IMR-90 (cell line): ENCODE results near the gene ATP5ME. TPM values are rescaled to one million over a fixed set of nuclear protein-coding genes. Genes with fewer than 3 reads are reported as not detected.

ENCODE experiments used
- ATAC-seq: fragments of 200-7000 bp; cut with Tn5 transposase; 2 replicates; pipeline ENCODE4 v1.9.1; 2020; ENCODE audit warnings: low read depth, mild to moderate bottlenecking, moderate library complexity
- BruUV-seq: library from RNA; stranded (reverse); fragments of 400-500 nt; replicated peaks from 2 replicates; lab custom pipeline; 2021; lab: Mats Ljungman, UMichigan
- CTCF ChIA-PET: fragments of 300-600 bp; formaldehyde crosslinking; extraction: SDS; loops from one replicate; lab custom pipeline; 2021; ENCODE audit warnings: antibody characterized with exemption; lab: Yijun Ruan, JAX
- POLR2A ChIA-PET: fragments of 300-600 bp; sonication (Branson Sonifier 250); formaldehyde crosslinking; loops from one replicate; lab custom pipeline; 2022; ENCODE audit warnings: antibody characterized with exemption; ENCODE audit not compliant: unreplicated experiment; lab: Charles Lee
- DNase-seq: peaks from one replicate; pipeline ENCODE4 v3.0.0; 2013
- H2AFZ ChIP-seq: replicated peaks from 2 replicates; pipeline ENCODE3; 2013; ENCODE audit warnings: low read length, mild to moderate bottlenecking; ENCODE audit not compliant: poor library complexity
- H2AK5ac ChIP-seq: 2 replicates; pipeline ENCODE4 v1.6.1; 2013; ENCODE audit warnings: low read depth, low read length, inconsistent platforms
- H2AK9ac ChIP-seq: replicated peaks from 2 replicates; pipeline ENCODE3; 2013; ENCODE audit warnings: mild to moderate bottlenecking, low read depth, low read length, moderate library complexity; ENCODE audit not compliant: poor library complexity
- H2BK120ac ChIP-seq: 2 replicates; pipeline ENCODE4 v1.6.1; 2013; ENCODE audit warnings: low read depth, low read length, inconsistent platforms
- H2BK15ac ChIP-seq: 3 replicates; pipeline ENCODE4 v1.6.1; 2013; ENCODE audit warnings: low read depth, low read length, inconsistent platforms
- H2BK20ac ChIP-seq: 2 replicates; pipeline ENCODE4 v1.6.1; 2013; ENCODE audit warnings: low read depth, mild to moderate bottlenecking, inconsistent platforms, low read length, moderate library complexity
- H2BK5ac ChIP-seq: 2 replicates; pipeline ENCODE4 v1.6.1; 2013; ENCODE audit warnings: mild to moderate bottlenecking, low read depth, low read length, inconsistent platforms; ENCODE audit not compliant: poor library complexity, severe bottlenecking
- H3K14ac ChIP-seq: replicated peaks from 2 replicates; pipeline ENCODE4 v1.6.1; 2013; ENCODE audit warnings: low read depth, low read length, inconsistent platforms
- H3K18ac ChIP-seq: 2 replicates; pipeline ENCODE4 v1.6.1; 2013; ENCODE audit warnings: low read depth, low read length, control low read depth
- H3K23ac ChIP-seq: 2 replicates; pipeline ENCODE4 v1.6.1; 2013; ENCODE audit warnings: low read depth, low read length, inconsistent platforms
- H3K27ac ChIP-seq: 2 replicates; pipeline ENCODE4 v1.5.1; 2013; ENCODE audit warnings: mild to moderate bottlenecking, control low read depth, low read length; ENCODE audit not compliant: insufficient read depth
- H3K27me3 ChIP-seq: 2 replicates; pipeline ENCODE4 v1.6.1; 2013; ENCODE audit warnings: low read length; ENCODE audit not compliant: control insufficient read depth, insufficient read depth
- H3K36me3 ChIP-seq: 2 replicates; pipeline ENCODE4 v1.6.1; 2013; ENCODE audit warnings: low read length, mixed read lengths; ENCODE audit not compliant: control insufficient read depth, insufficient read depth
- H3K4ac ChIP-seq: 2 replicates; pipeline ENCODE4 v1.6.1; 2013; ENCODE audit warnings: low read depth, low read length, inconsistent platforms
- H3K4me1 ChIP-seq: 2 replicates; pipeline ENCODE4 v1.6.1; 2013; ENCODE audit warnings: low read length, mixed read lengths; ENCODE audit not compliant: control insufficient read depth, insufficient read depth
- H3K4me2 ChIP-seq: 2 replicates; pipeline ENCODE4 v1.6.1; 2013; ENCODE audit warnings: low read depth, mild to moderate bottlenecking, control low read depth, low read length, moderate library complexity
- H3K4me3 ChIP-seq: 2 replicates; pipeline ENCODE4 v1.5.1; 2013; ENCODE audit warnings: low read depth, mild to moderate bottlenecking, control low read depth, low read length, moderate library complexity; ENCODE audit not compliant: insufficient read depth
- H3K56ac ChIP-seq: 2 replicates; pipeline ENCODE4 v1.6.1; 2013; ENCODE audit warnings: low read length, inconsistent platforms; ENCODE audit not compliant: insufficient read depth; ENCODE audit errors: extremely low read depth
- H3K79me1 ChIP-seq, 2 experiments: 2 replicates each; pipeline ENCODE4 v1.6.1; 2013; ENCODE audit warnings: low read length in 2 of 2, inconsistent platforms in 1 of 2, low read depth in 1 of 2
- H3K9ac ChIP-seq: 2 replicates; pipeline ENCODE4 v1.6.1; 2013; ENCODE audit warnings: low read depth, low read length, control low read depth
- H3K9me1 ChIP-seq: 2 replicates; pipeline ENCODE4 v1.6.1; 2013; ENCODE audit warnings: low read length, inconsistent platforms; ENCODE audit not compliant: insufficient read depth
- H3K9me3 ChIP-seq: 2 replicates; pipeline ENCODE4 v1.6.1; 2013; ENCODE audit warnings: low read length; ENCODE audit not compliant: control insufficient read depth, insufficient read depth
- H4K20me1 ChIP-seq: 2 replicates; pipeline ENCODE4 v1.6.1; 2013; ENCODE audit warnings: low read length, inconsistent platforms; ENCODE audit not compliant: insufficient read depth
- H4K5ac ChIP-seq: 2 replicates; pipeline ENCODE4 v1.6.1; 2013; ENCODE audit warnings: mild to moderate bottlenecking, low read depth, low read length, control low read depth
- H4K8ac ChIP-seq, 2 experiments: 2 replicates each; pipeline ENCODE4 v1.6.1; 2013; ENCODE audit warnings: low read depth in 2 of 2, low read length in 2 of 2, control low read depth in 1 of 2, inconsistent platforms in 1 of 2
- H4K91ac ChIP-seq: 2 replicates; pipeline ENCODE4 v1.6.1; 2013; ENCODE audit warnings: low read depth, low read length, inconsistent platforms; ENCODE audit not compliant: insufficient read depth
- BHLHE40 ChIP-seq: fragments of 150-350 bp; IDR thresholded peaks from 2 replicates; pipeline ENCODE4 v1.6.1; 2016; ENCODE audit warnings: mild to moderate bottlenecking, low read depth, low read length
- CEBPB ChIP-seq: IDR thresholded peaks from 2 replicates; pipeline ENCODE4 v1.6.1; 2012; ENCODE audit warnings: low read depth, low read length, improper control_type of control experiment
- CHD1 ChIP-seq: IDR thresholded peaks from 2 replicates; pipeline ENCODE4 v1.6.1; 2012; ENCODE audit warnings: low read depth, low read length, improper control_type of control experiment
- FOS ChIP-seq: fragments of 150-350 bp; IDR thresholded peaks from 2 replicates; pipeline ENCODE4 v1.6.1; 2016; ENCODE audit warnings: low read depth, low read length
- MAFK ChIP-seq: IDR thresholded peaks from 2 replicates; pipeline ENCODE4 v1.6.1; 2012; ENCODE audit warnings: low read depth, low read length, improper control_type of control experiment
- MAZ ChIP-seq: IDR thresholded peaks from 2 replicates; pipeline ENCODE4 v1.6.1; 2012; ENCODE audit warnings: low read depth, mild to moderate bottlenecking, low read length, improper control_type of control experiment, moderate library complexity, borderline replicate concordance
- MXI1 ChIP-seq: IDR thresholded peaks from 2 replicates; pipeline ENCODE4 v1.6.1; 2012; ENCODE audit warnings: low read depth, mild to moderate bottlenecking, low read length, moderate library complexity, borderline replicate concordance
- NFE2L2 ChIP-seq: fragments of 150-350 bp; IDR thresholded peaks from 2 replicates; pipeline ENCODE4 v1.6.1; 2016; ENCODE audit warnings: low read depth, mild to moderate bottlenecking, low read length
- POLR2A ChIP-seq: IDR thresholded peaks from 2 replicates; pipeline ENCODE4 v1.6.1; 2012; ENCODE audit warnings: mild to moderate bottlenecking, low read depth, low read length
- RAD21 ChIP-seq: IDR thresholded peaks from 2 replicates; pipeline ENCODE4 v1.6.1; 2012; ENCODE audit warnings: low read length, improper control_type of control experiment
- RCOR1 ChIP-seq: IDR thresholded peaks from 2 replicates; pipeline ENCODE4 v1.6.1; 2012; ENCODE audit warnings: mild to moderate bottlenecking, low read length, improper control_type of control experiment; ENCODE audit not compliant: insufficient replicate concordance
- RFX5 ChIP-seq: IDR thresholded peaks from 2 replicates; pipeline ENCODE4 v1.8.0; 2012; ENCODE audit warnings: low read depth, mild to moderate bottlenecking, low read length, moderate library complexity
- SMC3 ChIP-seq: fragments of 150-350 bp; IDR thresholded peaks from 2 replicates; pipeline ENCODE4 v1.6.1; 2016; ENCODE audit warnings: low read depth, mild to moderate bottlenecking, antibody characterized with exemption, low read length, moderate library complexity
- WGBS, 2 experiments: methylation state at CpG; one replicate each; pipeline versions ENCODE4 v1.1.5 to v1.1.7; 2013; ENCODE audit warnings: missing lambda C conversion rate in 2 of 2; ENCODE audit not compliant: insufficient read length in 1 of 2; ENCODE audit errors: extremely low coverage in 2 of 2; 5-methylcytosine and 5-hydroxymethylcytosine counted together
- dilution Hi-C: fragments of 300-500 bp; cut with HindIII; formaldehyde crosslinking; loops from one replicate; pipeline ENCODE4 v1.14.3; 2018; ENCODE audit warnings: low sequenced_read_pairs; ENCODE audit not compliant: unreplicated experiment
- in situ Hi-C: fragments of 300-500 bp; cut with MboI; formaldehyde crosslinking; loops from 3 replicates; pipeline ENCODE4 v1.14.3; 2019; ENCODE audit warnings: low sequenced_read_pairs, inconsistent platforms, mixed read lengths
- intact Hi-C: fragments of 100-400 bp; cut with micrococcal nuclease; formaldehyde crosslinking; loops from 2 replicates; pipeline ENCODE4 v1.10.0; 2022
- polyA plus RNA-seq, 3 experiments: library from polyadenylated mRNA; depleted of rRNA; stranded (reverse); fragments of >200 nt; gene quantifications; 2 replicates each; pipeline ENCODE4 v1.2.3, GENCODE V29; 2012; ENCODE audit warnings: low replicate concordance in 1 of 3
- total RNA-seq: library from RNA; depleted of rRNA; stranded (reverse); fragments of >200 nt; gene quantifications from 2 replicates; pipeline ENCODE4 v1.2.3, GENCODE V29; 2012
- TF ChIP-seq, protein P1 (sequence below): fragments of 150-350 bp; IDR thresholded peaks from 2 replicates; pipeline ENCODE4 v1.6.1; 2016; ENCODE audit warnings: low read depth, mild to moderate bottlenecking, low read length, moderate library complexity, borderline replicate concordance
- TF ChIP-seq, protein P2 (sequence below): fragments of 150-350 bp; IDR thresholded peaks from 2 replicates; pipeline ENCODE4 v1.6.1; 2017; ENCODE audit warnings: mild to moderate bottlenecking, antibody characterized with exemption, low read length, low read depth
- TF ChIP-seq, protein P3 (sequence below): conservative IDR thresholded peaks from 2 replicates; pipeline ENCODE4 v1.5.1; 2012; ENCODE audit warnings: mild to moderate bottlenecking, low read depth, low read length, improper control_type of control experiment

The ATP5ME gene
- total and polyA plus RNA-seq, 2 of the 4 experiments (the other 2 are of a cell fraction) = 39.3 to 603 TPM

DNA sequence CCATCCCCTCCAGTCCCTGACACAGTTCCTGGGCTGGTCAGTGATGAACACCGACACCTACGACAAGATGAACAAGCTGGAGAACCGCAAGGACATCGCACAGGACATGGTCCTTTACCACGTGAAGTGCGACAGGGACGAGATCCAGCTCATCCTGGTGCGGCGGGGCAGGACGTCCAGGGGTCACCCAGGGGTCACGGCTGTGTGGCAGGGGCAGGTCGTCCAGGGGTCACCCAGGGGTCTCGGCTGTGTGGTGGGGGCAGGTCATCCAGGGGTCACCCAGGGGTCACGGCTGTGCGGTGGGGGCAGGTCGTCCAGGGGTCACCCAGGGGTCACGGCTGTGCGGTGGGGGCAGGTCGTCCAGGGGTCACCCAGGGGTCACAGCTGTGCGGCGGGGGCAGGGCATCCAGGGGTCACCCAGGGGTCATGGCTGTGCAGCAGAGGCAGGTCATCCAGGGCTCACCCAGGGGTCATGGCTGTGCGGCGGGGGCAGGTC, 16.7 kb downstream of the ATP5ME start:
- no peak for TF ChIP-seq CHD1
- TF ChIP-seq, protein P1, sequence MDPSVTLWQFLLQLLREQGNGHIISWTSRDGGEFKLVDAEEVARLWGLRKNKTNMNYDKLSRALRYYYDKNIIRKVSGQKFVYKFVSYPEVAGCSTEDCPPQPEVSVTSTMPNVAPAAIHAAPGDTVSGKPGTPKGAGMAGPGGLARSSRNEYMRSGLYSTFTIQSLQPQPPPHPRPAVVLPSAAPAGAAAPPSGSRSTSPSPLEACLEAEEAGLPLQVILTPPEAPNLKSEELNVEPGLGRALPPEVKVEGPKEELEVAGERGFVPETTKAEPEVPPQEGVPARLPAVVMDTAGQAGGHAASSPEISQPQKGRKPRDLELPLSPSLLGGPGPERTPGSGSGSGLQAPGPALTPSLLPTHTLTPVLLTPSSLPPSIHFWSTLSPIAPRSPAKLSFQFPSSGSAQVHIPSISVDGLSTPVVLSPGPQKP = no peak
- no peak for TF ChIP-seq MAFK
- TF ChIP-seq NFE2L2 = no peak
- TF ChIP-seq BHLHE40 = no peak
- TF ChIP-seq SMC3 = no peak
- no peak for TF ChIP-seq RFX5
- TF ChIP-seq CEBPB = no peak
- TF ChIP-seq POLR2A = no peak
- TF ChIP-seq FOS = no peak
- no peak for TF ChIP-seq MAZ
- TF ChIP-seq, protein P2, sequence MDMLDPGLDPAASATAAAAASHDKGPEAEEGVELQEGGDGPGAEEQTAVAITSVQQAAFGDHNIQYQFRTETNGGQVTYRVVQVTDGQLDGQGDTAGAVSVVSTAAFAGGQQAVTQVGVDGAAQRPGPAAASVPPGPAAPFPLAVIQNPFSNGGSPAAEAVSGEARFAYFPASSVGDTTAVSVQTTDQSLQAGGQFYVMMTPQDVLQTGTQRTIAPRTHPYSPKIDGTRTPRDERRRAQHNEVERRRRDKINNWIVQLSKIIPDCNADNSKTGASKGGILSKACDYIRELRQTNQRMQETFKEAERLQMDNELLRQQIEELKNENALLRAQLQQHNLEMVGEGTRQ = no peak
- TF ChIP-seq MXI1 = no peak
- TF ChIP-seq RCOR1 = no peak
- TF ChIP-seq RAD21 = no peak
- TF ChIP-seq, protein P3, sequence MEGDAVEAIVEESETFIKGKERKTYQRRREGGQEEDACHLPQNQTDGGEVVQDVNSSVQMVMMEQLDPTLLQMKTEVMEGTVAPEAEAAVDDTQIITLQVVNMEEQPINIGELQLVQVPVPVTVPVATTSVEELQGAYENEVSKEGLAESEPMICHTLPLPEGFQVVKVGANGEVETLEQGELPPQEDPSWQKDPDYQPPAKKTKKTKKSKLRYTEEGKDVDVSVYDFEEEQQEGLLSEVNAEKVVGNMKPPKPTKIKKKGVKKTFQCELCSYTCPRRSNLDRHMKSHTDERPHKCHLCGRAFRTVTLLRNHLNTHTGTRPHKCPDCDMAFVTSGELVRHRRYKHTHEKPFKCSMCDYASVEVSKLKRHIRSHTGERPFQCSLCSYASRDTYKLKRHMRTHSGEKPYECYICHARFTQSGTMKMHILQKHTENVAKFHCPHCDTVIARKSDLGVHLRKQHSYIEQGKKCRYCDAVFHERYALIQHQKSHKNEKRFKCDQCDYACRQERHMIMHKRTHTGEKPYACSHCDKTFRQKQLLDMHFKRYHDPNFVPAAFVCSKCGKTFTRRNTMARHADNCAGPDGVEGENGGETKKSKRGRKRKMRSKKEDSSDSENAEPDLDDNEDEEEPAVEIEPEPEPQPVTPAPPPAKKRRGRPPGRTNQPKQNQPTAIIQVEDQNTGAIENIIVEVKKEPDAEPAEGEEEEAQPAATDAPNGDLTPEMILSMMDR = no peak
- POLR2A ChIA-PET = no interaction called here
- Histone ChIP-seq H4K5ac (no peak overlapping the region), H3K4me2 (no peak overlapping the region), H3K4me3 (no peak overlapping the region), H3K79me1 (no peaks in the 10 kb centered on the region), H3K27ac (no peak overlapping the region), H3K9ac (no peak overlapping the region), H3K4me1 (no peaks in the 10 kb centered on the region), H2AK5ac (no peak overlapping the region), H2BK120ac (no peak overlapping the region), H3K23ac (no peak overlapping the region), H4K8ac (no peak overlapping the region), H2BK15ac (no peak overlapping the region), H4K20me1 (no peaks in the 10 kb centered on the region), H2BK20ac (no peak overlapping the region), H2AFZ (no peak overlapping the region), H3K14ac (no peak overlapping the region), H2BK5ac (no peak overlapping the region), H3K4ac (no peak overlapping the region), H3K18ac (no peak overlapping the region), H3K56ac (no peak overlapping the region), H2AK9ac (no peak overlapping the region), H3K27me3 (peaks cover under 1% of the 10 kb centered on the region; the same call in 1 of the 2 replicates), H4K91ac (no peak overlapping the region), H3K9me3 (peaks cover 18% of the 10 kb centered on the region), H3K36me3 (no peaks in the 10 kb centered on the region), H3K9me1 (no peaks in the 10 kb centered on the region)
- in situ Hi-C loops = no loop called here
- WGBS, 2 experiments = 85% methylated on average over 20 of the region's 23 CpGs; no CpG with 5 or more reads in 1 of the 2 experiments
- no peak for DNase-seq
- BruUV-seq = no TSS peak
- dilution Hi-C loops = no loop called here
- intact Hi-C loops = no loop called here
- CTCF ChIA-PET = no interaction called here
- ATAC-seq = no peak
